Breast epithelium (tissue), 3 donors: Measurements from ENCODE around the gene DUSP28.

ENCODE experiments used
- POLR2A ChIP-seq: fragments of 450-650 bp; IDR thresholded peaks from one replicate; pipeline ENCODE4 v1.6.1; 2016; ENCODE audit warnings: antibody characterized with exemption, mild to moderate bottlenecking, moderate library complexity
- POLR2AphosphoS5 ChIP-seq, 3 donors: sonication (generic); formaldehyde crosslinking; IDR thresholded peaks; one replicate each; pipeline ENCODE4 v1.6.1; 2017; ENCODE audit warnings: antibody characterized with exemption in 3 of 3
- TF ChIP-seq, protein P1 (sequence below), 3 donors: fragments of 450-650 bp; IDR thresholded peaks; one replicate each; pipeline ENCODE4 v1.5.1; 2016 to 2017; ENCODE audit warnings: antibody characterized with exemption in 3 of 3, mild to moderate bottlenecking in 3 of 3, moderate library complexity in 3 of 3

DNA sequence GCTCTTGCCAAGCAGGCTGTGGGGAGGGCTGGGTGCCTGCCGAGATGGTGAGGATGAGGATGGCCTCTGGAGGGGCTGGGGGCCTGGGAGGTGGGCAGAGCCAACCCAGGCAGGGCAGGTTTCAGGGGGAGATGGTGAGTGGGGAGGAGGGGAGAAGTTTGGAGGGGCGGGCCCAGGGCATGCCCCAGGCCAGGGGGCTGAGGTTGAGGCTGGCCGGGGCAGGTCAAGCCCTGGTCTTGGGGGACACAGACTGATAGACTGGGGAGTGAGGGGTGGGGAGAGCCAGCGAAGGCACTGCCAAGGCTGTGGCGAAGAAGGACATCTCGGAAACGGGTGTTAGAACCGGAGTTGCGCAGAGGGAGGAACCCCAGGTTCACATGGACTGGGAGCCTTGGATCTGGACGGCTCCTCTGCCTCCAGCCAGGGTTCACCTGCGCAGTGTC lies 39.0 kb downstream of the DUSP28 start:
- TF ChIP-seq, protein P1, sequence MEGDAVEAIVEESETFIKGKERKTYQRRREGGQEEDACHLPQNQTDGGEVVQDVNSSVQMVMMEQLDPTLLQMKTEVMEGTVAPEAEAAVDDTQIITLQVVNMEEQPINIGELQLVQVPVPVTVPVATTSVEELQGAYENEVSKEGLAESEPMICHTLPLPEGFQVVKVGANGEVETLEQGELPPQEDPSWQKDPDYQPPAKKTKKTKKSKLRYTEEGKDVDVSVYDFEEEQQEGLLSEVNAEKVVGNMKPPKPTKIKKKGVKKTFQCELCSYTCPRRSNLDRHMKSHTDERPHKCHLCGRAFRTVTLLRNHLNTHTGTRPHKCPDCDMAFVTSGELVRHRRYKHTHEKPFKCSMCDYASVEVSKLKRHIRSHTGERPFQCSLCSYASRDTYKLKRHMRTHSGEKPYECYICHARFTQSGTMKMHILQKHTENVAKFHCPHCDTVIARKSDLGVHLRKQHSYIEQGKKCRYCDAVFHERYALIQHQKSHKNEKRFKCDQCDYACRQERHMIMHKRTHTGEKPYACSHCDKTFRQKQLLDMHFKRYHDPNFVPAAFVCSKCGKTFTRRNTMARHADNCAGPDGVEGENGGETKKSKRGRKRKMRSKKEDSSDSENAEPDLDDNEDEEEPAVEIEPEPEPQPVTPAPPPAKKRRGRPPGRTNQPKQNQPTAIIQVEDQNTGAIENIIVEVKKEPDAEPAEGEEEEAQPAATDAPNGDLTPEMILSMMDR (IDR thresholded peaks at IDR 0.05), result no peak
- no peak for TF ChIP-seq POLR2AphosphoS5 (IDR thresholded peaks at IDR 0.05)
- no peak for TF ChIP-seq POLR2A
